ENCODE measurements around the gene NRG3. TPM values are rescaled to one million over a fixed set of nuclear protein-coding genes. Genes with fewer than 3 reads are reported as not detected.

The NRG3 gene
- total RNA-seq, 1 experiment from 2014 or later = not detected

- no peak for ATAC-seq
- no TSS peak for BruUV-seq (replicated peaks)
- TF ChIP-seq RAD21 (IDR thresholded peaks at IDR 0.05; ENCODE audit: low read depth) (no peak), REST (IDR thresholded peaks at IDR 0.05; ENCODE audit: low read depth) (no peak), EZH2phosphoT487 (IDR thresholded peaks at IDR 0.05; ENCODE audit: borderline replicate concordance) (no peak), SRF (IDR thresholded peaks at IDR 0.05; ENCODE audit: low read depth) (no peak), FOSL1 (IDR thresholded peaks at IDR 0.05; ENCODE audit: low read depth) (no peak), POLR2A (IDR thresholded peaks at IDR 0.05; ENCODE audit: borderline replicate concordance, extremely low read depth, insufficient read depth, insufficient read length) (no peak), EZH2 (IDR thresholded peaks at IDR 0.05) (no peak), ELF1 (IDR thresholded peaks at IDR 0.05; ENCODE audit: borderline replicate concordance, low read depth) (no peak), YY1 (IDR thresholded peaks at IDR 0.05; ENCODE audit: extremely low read depth, insufficient replicate concordance, low read depth, low read length) (no peak), CBX3 (IDR thresholded peaks at IDR 0.05; ENCODE audit: low read depth) (no peak)
Measured at GRCh38 chr10:82144153-82144552, 269.2 kb downstream of the NRG3 start.

More at GRCh38 chr10:82144153-82144552, 269.2 kb downstream of the NRG3 start:
- no peak overlapping the region for H3K4me2 ChIP-seq (ENCODE audit: low read length)
- intact Hi-C loops (cut with micrococcal nuclease) = no loop called here
- H3K27me3 ChIP-seq (ENCODE audit: insufficient read depth, low read length) = no peaks in the 10 kb centered on the region
- no peaks in the 10 kb centered on the region for H3K79me2 ChIP-seq (ENCODE audit: insufficient read depth, low read length)
- RAD21 ChIA-PET (ENCODE audit: low non-redundant PET in 1 of 2, low total read pairs in 2 of 2, uncharacterized antibody in 2 of 2, unreplicated experiment in 2 of 2) = no interaction called here
- no peaks in the 10 kb centered on the region for H3K4me1 ChIP-seq (ENCODE audit: control insufficient read depth in 1 of 2, insufficient read depth in 2 of 2, low read length in 2 of 2)
- H3K9me3 ChIP-seq (ENCODE audit: control insufficient read depth in 1 of 2, insufficient read depth in 1 of 2, low read depth in 1 of 2, low read length in 2 of 2) = peaks cover 0 to 15% of the 10 kb centered on the region in 2 experiments; a peak in 2 of 4 replicates
- H3K36me3 ChIP-seq (ENCODE audit: control insufficient read depth in 1 of 2, insufficient read depth in 2 of 2, low read length in 2 of 2) = no peaks in the 10 kb centered on the region
- CTCF ChIA-PET = no interaction called here
- POLR2A ChIA-PET = no interaction called here
- H4K20me1 ChIP-seq (ENCODE audit: insufficient read depth) = no peaks in the 10 kb centered on the region
- H2AFZ ChIP-seq (ENCODE audit: low read depth, low read length, poor library complexity, severe bottlenecking) = no peak overlapping the region
- no peak overlapping the region for H3K4me3 ChIP-seq (replicated peaks in 1 of 2; ENCODE audit: low read depth in 1 of 2, low read length in 2 of 2)
- H3K9me2 ChIP-seq (ENCODE audit: insufficient read depth) = no peaks in the 10 kb centered on the region
- no peak overlapping the region for H3K9ac ChIP-seq (ENCODE audit: low read length)
- DNase-seq (ENCODE audit: low read depth, low spot score) = no peak
- no peak overlapping the region for H3K27ac ChIP-seq (ENCODE audit: low read depth, low read length)
